Measurements from ENCODE around the gene SDHAF4.

GRCh38 chr6:70636596-70636995, 69.9 kb downstream of the SDHAF4 start:
- no peak for TF ChIP-seq CTCF (IDR thresholded peaks at IDR 0.05)
- no peak for TF ChIP-seq POLR2A (IDR thresholded peaks at IDR 0.05)

Measured in esophagus squamous epithelium (tissue), 4 donors.